Kidney (tissue), 14 donors: ENCODE measurements around the gene RABGGTA. TPM values are rescaled to one million over a fixed set of nuclear protein-coding genes. Genes with fewer than 3 reads are reported as not detected.
"Not testable (repeated sequence)": the region's sequence is repeated elsewhere in the genome, so short reads cannot be mapped to it uniquely, and the experiment has no call there.

Experiments
- DNase-seq, 5 donors: peaks; one replicate each; pipeline ENCODE4 v3.0.0-alpha.2; 2013 to 2020
- FAIRE-seq: peaks from 2 replicates; lab custom pipeline; 2012; peaks lifted over from hg19 to GRCh38; lab: Jason Lieb, UNC
- H3K27ac ChIP-seq, 2 donors: one replicate each; pipeline ENCODE4 v1.7.0; 2013; ENCODE audit warnings: low read depth in 2 of 2, low read length in 2 of 2, inconsistent platforms in 1 of 2
- H3K27me3 ChIP-seq: one replicate; pipeline ENCODE4 v1.7.1; 2013; ENCODE audit warnings: low read length, inconsistent platforms; ENCODE audit not compliant: control insufficient read depth, insufficient read depth
- H3K36me3 ChIP-seq, 3 donors: one replicate each; pipeline versions ENCODE4 v1.7.0 to v1.7.1; 2013; ENCODE audit warnings: low read length in 3 of 3, control low read depth in 1 of 3, inconsistent platforms in 1 of 3; ENCODE audit not compliant: insufficient read depth in 3 of 3, control insufficient read depth in 2 of 3
- H3K4me1 ChIP-seq, 3 donors: one replicate each; pipeline versions ENCODE4 v1.7.0 to v1.7.1; 2013; ENCODE audit warnings: low read length in 3 of 3, inconsistent platforms in 1 of 3, low read depth in 1 of 3; ENCODE audit not compliant: control insufficient read depth in 2 of 3, insufficient read depth in 2 of 3
- H3K4me3 ChIP-seq, 3 donors: one replicate each; pipeline versions ENCODE4 v1.7.0 to v1.8.1; 2013; ENCODE audit warnings: low read length in 3 of 3, control low read depth in 1 of 3, inconsistent platforms in 1 of 3
- H3K9ac ChIP-seq, 3 donors: one replicate each; pipeline versions ENCODE4 v1.7.0 to v1.7.1; 2013; ENCODE audit warnings: low read length in 3 of 3, control low read depth in 1 of 3, inconsistent platforms in 1 of 3
- H3K9me3 ChIP-seq, 3 donors: one replicate each; pipeline versions ENCODE4 v1.7.0 to v1.7.1; 2013; ENCODE audit warnings: low read length in 3 of 3, control low read depth in 1 of 3, inconsistent platforms in 1 of 3; ENCODE audit not compliant: control insufficient read depth in 2 of 3, insufficient read depth in 1 of 3
- CTCF ChIP-seq: IDR thresholded peaks from 3 replicates; pipeline ENCODE4 v1.5.1; 2012; ENCODE audit warnings: mild to moderate bottlenecking, moderate library complexity, borderline replicate concordance; ENCODE audit not compliant: insufficient read depth; ENCODE audit errors: extremely low read depth
- intact Hi-C: fragments of 100-400 bp; cut with DNase I; formaldehyde crosslinking; loops from one replicate; pipeline ENCODE4 v1.11.1; 2022
- polyA plus RNA-seq: library from polyadenylated mRNA; stranded (reverse); fragments of 350-450 nt; fragmentation: Illumina TruSeq; extraction: RNeasy Lipid Tissue Mini Kit (QIAGEN cat#74804); gene quantifications from one replicate; pipeline ENCODE4 v1.2.3, GENCODE V29; 2014; ENCODE audit warnings: low read depth, low replicate concordance; ENCODE audit not compliant: insufficient read depth
- total RNA-seq: library from RNA; stranded (reverse); fragmentation: NEBNext Ultra II Directional; extraction: Animal tissue kit (Norgen Biotek cat#: 25700); gene quantifications from one replicate; pipeline ENCODE4 v1.2.1, GENCODE V29; 2021
- donor health status: control.
- donor health status: control.
- donor health status: control.
- donor health status: control.
- donor health status: control.
- donor health status: DM: yes; HTN: yes; CAD: no.
- donor health status: Normal renal cell carcinoma (clear cell type).

RABGGTA gene
- total and polyA plus RNA-seq, 2 donors from 2014 or later: 25.8 to 33.9 TPM

GRCh38 chr14:24228902-24229301, 42.5 kb downstream of the RABGGTA start:
- intact Hi-C loops: no loop called here
- H3K9me3 ChIP-seq: no peaks in the 10 kb centered on the region
- H3K27me3 ChIP-seq: no peaks in the 10 kb centered on the region
- H3K36me3 ChIP-seq: no peaks in the 10 kb centered on the region
- TF ChIP-seq CTCF: no peak
- DNase-seq (no peak), FAIRE-seq (no peak)
- H3K27ac ChIP-seq: no peak overlapping the region
- no peak overlapping the region for H3K9ac ChIP-seq
- no peak overlapping the region for H3K4me3 ChIP-seq
- peaks cover 0 to 18% (median 13%) of the 10 kb centered on the region in 3 donors for H3K4me1 ChIP-seq

GRCh38 chr14:24226473-24226872, 44.9 kb downstream of the RABGGTA start:
- no peaks in the 10 kb centered on the region for H3K27me3 ChIP-seq

GRCh38 chr14:24224618-24225071, 46.8 kb downstream of the RABGGTA start:
- no peak for TF ChIP-seq CTCF
- H3K27me3 ChIP-seq: no peaks in the 10 kb centered on the region
- no peak overlapping the region for H3K27ac ChIP-seq
- no peaks in the 10 kb centered on the region for H3K4me1 ChIP-seq
- H3K36me3 ChIP-seq: no peaks in the 10 kb centered on the region
- H3K9ac ChIP-seq: no peak overlapping the region
- no peak overlapping the region for H3K4me3 ChIP-seq
- intact Hi-C loops: no loop called here
- DNase-seq: no peak
- no peak for FAIRE-seq
- H3K9me3 ChIP-seq: no peaks in the 10 kb centered on the region

More at GRCh38 chr14:24226473-24226872, 44.9 kb downstream of the RABGGTA start:
- no peak for TF ChIP-seq CTCF
- FAIRE-seq: no peak
- Histone ChIP-seq H3K4me1 (peaks cover 0 to 5% (median 4%) of the 10 kb centered on the region in 3 donors), H3K9ac (no peak overlapping the region), H3K27ac (no peak overlapping the region), H3K36me3 (no peaks in the 10 kb centered on the region), H3K9me3 (no peaks in the 10 kb centered on the region), H3K4me3 (no peak overlapping the region)
- intact Hi-C loops: no loop called here
- no peak for DNase-seq

GRCh38 chr14:24222987-24223386, 48.4 kb downstream of the RABGGTA start:
- H3K27ac ChIP-seq, FAIRE-seq, intact Hi-C loops: not testable (repeated sequence)

More at GRCh38 chr14:24222987-24223386, 48.4 kb downstream of the RABGGTA start:
- DNase-seq, H3K4me3 ChIP-seq, H3K27me3 ChIP-seq, H3K9me3 ChIP-seq, H3K9ac ChIP-seq, H3K4me1 ChIP-seq, H3K36me3 ChIP-seq: not testable (repeated sequence)
